ENCODE measurements around the gene NEFH.

NEFH gene

DNA sequence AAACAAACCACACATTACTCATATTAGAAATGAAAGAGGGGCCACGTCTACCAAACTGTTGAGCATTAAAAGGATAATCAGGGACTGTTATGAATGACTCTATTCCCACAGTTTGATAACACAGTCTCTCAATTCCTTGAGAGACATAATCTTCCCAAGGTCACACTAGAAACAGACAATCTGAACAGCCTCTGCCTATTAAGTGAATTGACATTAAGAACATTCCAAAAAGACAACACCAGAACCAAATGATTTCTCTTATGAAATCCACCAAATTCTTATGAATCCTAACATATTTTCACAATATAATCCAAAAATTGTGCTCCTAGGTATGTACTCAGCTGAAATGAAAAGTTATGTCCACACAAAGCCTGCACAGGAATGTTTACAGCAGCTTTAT is 37.0 kb upstream of the NEFH start:
- TF ChIP-seq, protein P1, sequence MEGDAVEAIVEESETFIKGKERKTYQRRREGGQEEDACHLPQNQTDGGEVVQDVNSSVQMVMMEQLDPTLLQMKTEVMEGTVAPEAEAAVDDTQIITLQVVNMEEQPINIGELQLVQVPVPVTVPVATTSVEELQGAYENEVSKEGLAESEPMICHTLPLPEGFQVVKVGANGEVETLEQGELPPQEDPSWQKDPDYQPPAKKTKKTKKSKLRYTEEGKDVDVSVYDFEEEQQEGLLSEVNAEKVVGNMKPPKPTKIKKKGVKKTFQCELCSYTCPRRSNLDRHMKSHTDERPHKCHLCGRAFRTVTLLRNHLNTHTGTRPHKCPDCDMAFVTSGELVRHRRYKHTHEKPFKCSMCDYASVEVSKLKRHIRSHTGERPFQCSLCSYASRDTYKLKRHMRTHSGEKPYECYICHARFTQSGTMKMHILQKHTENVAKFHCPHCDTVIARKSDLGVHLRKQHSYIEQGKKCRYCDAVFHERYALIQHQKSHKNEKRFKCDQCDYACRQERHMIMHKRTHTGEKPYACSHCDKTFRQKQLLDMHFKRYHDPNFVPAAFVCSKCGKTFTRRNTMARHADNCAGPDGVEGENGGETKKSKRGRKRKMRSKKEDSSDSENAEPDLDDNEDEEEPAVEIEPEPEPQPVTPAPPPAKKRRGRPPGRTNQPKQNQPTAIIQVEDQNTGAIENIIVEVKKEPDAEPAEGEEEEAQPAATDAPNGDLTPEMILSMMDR (IDR thresholded peaks at IDR 0.05; ENCODE audit: low read depth, low read length, missing control alignments): no peak
- no peak for DNase-seq (ENCODE audit: low read depth)
- in situ Hi-C loops (cut with HindIII; ENCODE audit: low sequenced_read_pairs): no loop called here

DNA sequence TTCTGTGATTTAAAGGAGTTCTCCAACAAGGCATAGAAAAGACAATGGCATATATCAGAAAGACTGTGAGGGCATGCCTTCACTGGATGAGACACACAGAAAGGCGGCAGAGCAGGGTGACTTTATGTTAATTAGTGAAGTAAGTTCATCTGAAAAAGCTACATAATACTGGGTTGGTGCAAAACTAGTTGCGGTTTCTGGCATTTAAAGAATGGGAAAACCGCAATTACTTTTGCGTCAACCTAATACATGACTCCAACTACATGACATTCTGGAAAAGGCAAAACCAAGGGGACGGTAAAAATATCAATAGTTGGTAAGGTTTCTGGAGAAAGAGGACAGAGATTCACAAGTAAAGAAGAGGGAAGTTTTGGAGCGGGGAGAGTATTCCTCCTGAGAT is 36.6 kb upstream of the NEFH start:
- TF ChIP-seq, protein P1 (IDR thresholded peaks at IDR 0.05; ENCODE audit: low read depth, low read length, missing control alignments): no peak
- in situ Hi-C loops (cut with HindIII; ENCODE audit: low sequenced_read_pairs): no loop called here
- no peak for DNase-seq (ENCODE audit: low read depth)
- no peak overlapping the region for H3K4me3 ChIP-seq (ENCODE audit: low read depth, low read length)

More for the DNA sequence above, 37.0 kb upstream of the NEFH start:
- no peak overlapping the region for H3K4me3 ChIP-seq (ENCODE audit: low read depth, low read length)

DNA sequence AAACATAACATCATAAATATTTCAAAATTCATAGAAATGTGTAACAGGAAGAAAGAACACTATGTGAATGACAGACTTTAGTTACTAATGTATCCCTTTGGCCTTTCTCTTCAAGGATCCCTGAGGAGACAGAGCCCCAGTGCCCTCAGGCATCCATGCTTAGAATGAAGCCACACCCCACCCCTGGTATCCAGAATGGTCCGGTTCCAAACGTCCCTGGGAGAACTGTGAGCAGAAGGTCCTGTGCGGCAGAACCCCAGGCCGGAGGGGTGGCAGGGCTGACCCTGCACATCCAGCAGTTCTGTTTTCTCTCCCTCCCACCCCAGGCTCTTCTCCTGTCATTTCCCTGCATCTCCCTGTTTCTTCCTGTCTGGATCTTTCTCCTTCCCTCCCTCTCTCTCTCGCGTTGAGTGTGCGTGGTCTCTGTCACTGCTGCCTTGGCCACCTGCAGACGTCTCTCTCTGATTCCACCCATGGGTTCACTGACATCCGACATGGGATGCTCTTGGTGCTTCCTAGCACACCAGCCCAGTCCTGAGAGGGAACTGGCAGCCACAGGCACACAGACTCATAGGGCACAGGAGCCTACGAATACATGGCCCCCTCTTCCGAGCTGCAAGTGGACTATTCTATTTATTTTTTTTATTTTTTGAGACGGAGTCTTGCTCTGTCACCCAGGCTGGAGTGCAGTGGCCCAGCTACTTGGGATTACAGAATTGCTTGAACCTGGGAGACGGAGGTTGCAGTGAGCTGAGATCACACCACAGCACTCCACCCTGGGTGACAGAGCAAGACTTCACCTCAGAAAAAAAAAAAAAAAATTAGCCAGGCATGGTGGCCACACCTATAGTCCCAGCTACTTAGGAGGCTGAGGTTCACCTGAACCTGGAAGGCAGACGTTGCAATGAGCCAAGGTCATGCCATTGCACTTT is 35.9 kb upstream of the NEFH start:
- in situ Hi-C loops (cut with HindIII; ENCODE audit: low sequenced_read_pairs): no loop called here
- no peak overlapping the region for H3K4me3 ChIP-seq (ENCODE audit: low read depth, low read length)
- TF ChIP-seq, protein P1 (IDR thresholded peaks at IDR 0.05; ENCODE audit: low read depth, low read length, missing control alignments): no peak
- DNase-seq (ENCODE audit: low read depth): no peak

DNA sequence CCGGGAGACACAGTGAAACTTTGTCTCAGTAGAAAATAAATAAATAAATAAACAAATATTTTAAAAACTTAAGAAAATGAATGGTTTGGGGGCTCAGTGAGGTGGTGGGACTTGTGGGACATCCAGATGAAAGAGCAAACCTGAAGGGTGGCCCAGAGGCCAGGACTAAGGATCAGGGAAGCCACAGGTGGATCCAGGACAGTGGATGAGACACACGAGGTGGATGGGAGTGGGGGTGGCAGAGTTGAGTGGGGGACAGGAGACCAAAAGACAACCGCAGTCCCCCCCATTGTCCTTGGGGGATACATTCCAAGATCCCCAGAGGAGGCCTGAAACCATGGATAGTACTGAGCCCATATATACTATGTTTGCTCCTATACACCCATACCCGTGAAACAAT is 34.5 kb upstream of the NEFH start:
- H3K4me3 ChIP-seq (ENCODE audit: low read depth, low read length): no peak overlapping the region
- DNase-seq (ENCODE audit: low read depth): no peak
- in situ Hi-C loops (cut with HindIII; ENCODE audit: low sequenced_read_pairs): no loop called here
- TF ChIP-seq, protein P1 (IDR thresholded peaks at IDR 0.05; ENCODE audit: low read depth, low read length, missing control alignments): no peak

DNA sequence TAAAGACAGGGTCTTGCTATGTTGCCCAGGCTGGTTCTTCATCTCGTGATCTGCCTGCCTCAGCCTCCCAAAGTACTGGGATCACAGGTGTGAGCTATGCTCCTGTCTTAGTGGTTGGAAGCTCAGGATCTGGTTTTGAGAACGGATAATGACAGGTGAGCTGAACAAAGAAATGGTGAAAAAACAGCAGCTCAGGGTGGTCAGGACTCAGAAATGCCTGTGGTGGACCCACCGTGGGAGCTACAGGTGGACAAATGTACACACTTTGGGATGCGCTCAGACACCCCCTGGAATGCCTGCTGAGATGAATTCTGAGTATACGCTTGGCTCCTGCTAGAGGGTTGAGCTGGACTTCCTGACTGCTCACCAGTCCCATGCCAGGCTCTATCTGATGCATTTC is 32.1 kb upstream of the NEFH start:
- in situ Hi-C loops (cut with HindIII; ENCODE audit: low sequenced_read_pairs): no loop called here
- no peak for DNase-seq (ENCODE audit: low read depth)
- TF ChIP-seq, protein P1 (IDR thresholded peaks at IDR 0.05; ENCODE audit: low read depth, low read length, missing control alignments): no peak
- no peak overlapping the region for H3K4me3 ChIP-seq (ENCODE audit: low read depth, low read length)

DNA sequence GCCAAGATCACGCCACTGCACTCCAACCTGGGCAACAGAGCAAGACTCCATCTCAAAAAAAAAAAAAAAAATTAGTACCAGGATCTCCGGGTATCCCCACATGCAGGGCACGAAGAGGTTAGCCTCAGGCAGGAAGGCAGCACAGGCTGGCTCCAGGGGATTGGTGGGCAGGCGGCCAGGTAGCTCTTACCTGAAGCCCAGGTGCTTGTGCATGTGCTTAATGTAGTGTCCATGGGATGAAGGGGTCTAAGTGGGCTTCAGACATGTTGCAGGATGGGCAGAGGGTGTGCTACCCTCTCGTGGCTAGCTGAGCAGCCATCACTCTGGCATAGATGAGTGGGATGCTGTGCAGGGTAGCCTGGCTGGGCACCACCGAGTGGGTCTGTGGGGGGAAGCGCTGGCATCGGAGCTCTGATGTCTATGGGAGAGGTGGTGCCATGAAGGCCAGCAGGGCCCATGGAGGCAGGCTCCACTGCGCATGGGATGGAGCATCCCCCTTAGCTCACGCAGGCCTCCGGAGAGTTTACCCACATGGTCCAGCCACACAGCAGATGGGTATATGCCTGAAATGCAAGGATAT is 30.6 kb upstream of the NEFH start:
- H3K4me3 ChIP-seq (ENCODE audit: low read depth, low read length): no peak overlapping the region
- in situ Hi-C loops (cut with HindIII; ENCODE audit: low sequenced_read_pairs): no loop called here
- DNase-seq (ENCODE audit: low read depth): no peak
- TF ChIP-seq, protein P1 (IDR thresholded peaks at IDR 0.05; ENCODE audit: low read depth, low read length, missing control alignments): no peak

Data from astrocyte of the cerebellum (primary cell).